CD4-positive, alpha-beta T cell treated with Interleukin-4 for 1 hour (primary cell): Measurements from ENCODE around the gene LRRC9.
"Not testable (repeated sequence)": the region's sequence is repeated elsewhere in the genome, so short reads cannot be mapped to it uniquely, and the experiment has no call there.

Experiments
- DNase-seq, 2 donors: peaks; one replicate each; pipeline ENCODE4 v3.0.0-alpha.2; 2020 to 2022

Gene LRRC9

GRCh38 chr14:60079723-60080122 is 159.8 kb downstream of the LRRC9 start:
- DNase-seq, result no peak

- DNase-seq, result no peak
Observed at GRCh38 chr14:60085085-60085484, 165.1 kb downstream of the LRRC9 start.

- no peak for DNase-seq
Observed at GRCh38 chr14:60085693-60086092, 165.7 kb downstream of the LRRC9 start.

GRCh38 chr14:60087668-60088067 is 167.7 kb downstream of the LRRC9 start:
- no peak for DNase-seq

- DNase-seq, result no peak
Observed at GRCh38 chr14:60089221-60089620, 169.3 kb downstream of the LRRC9 start.

GRCh38 chr14:60090864-60091519 is 171.0 kb downstream of the LRRC9 start:
- DNase-seq, result peak; percentile 18 to 33

- peak; percentile 95 to 96 for DNase-seq
Observed at GRCh38 chr14:60091550-60092525, 171.9 kb downstream of the LRRC9 start, which contains the start of gene PCNX4. Gene PCNX4, plus strand, starts transcription at chr14:60091923. Its CDS starts 15,716 bp downstream, at chr14:60107639.

- DNase-seq, result no peak
Observed at GRCh38 chr14:60092526-60092920, 172.6 kb downstream of the LRRC9 start.

GRCh38 chr14:60093080-60093479 is 173.1 kb downstream of the LRRC9 start:
- peak in 1 of 2 donors; percentile 6 for DNase-seq

- no peak for DNase-seq
Observed at GRCh38 chr14:60093606-60094005, 173.7 kb downstream of the LRRC9 start.

GRCh38 chr14:60094306-60094897 is 174.5 kb downstream of the LRRC9 start:
- DNase-seq, result peak in 1 of 2 donors; percentile 11

GRCh38 chr14:60095231-60095630 is 175.3 kb downstream of the LRRC9 start:
- no peak for DNase-seq

GRCh38 chr14:60095781-60096450 is 176.0 kb downstream of the LRRC9 start:
- DNase-seq, result no peak

- no peak for DNase-seq
Observed at GRCh38 chr14:60097974-60098373, 178.0 kb downstream of the LRRC9 start.

- DNase-seq, result not testable (repeated sequence)
Observed at GRCh38 chr14:60099855-60100254, 179.9 kb downstream of the LRRC9 start.

GRCh38 chr14:60101786-60102185 is 181.8 kb downstream of the LRRC9 start:
- no peak for DNase-seq

- no peak for DNase-seq
Observed at GRCh38 chr14:60102389-60102788, 182.4 kb downstream of the LRRC9 start.

GRCh38 chr14:60106339-60106738 is 186.4 kb downstream of the LRRC9 start:
- peak in 1 of 2 donors; percentile 13 for DNase-seq

- no peak for DNase-seq
Observed at GRCh38 chr14:60107477-60107876, 187.5 kb downstream of the LRRC9 start.

GRCh38 chr14:60111732-60112131 is 191.8 kb downstream of the LRRC9 start:
- no peak for DNase-seq
